Omental fat pad (tissue), 4 donors: ENCODE results near the gene ARHGAP20. TPM values are rescaled to one million over a fixed set of nuclear protein-coding genes. Genes with fewer than 3 reads are reported as not detected.

Source experiments
- ATAC-seq: fragments of 150-250 bp; one replicate; pipeline ENCODE4 v1.9.1; 2016; ENCODE audit warnings: mild to moderate bottlenecking, moderate library complexity; ENCODE audit not compliant: low FRiP score
- DNase-seq: peaks from one replicate; pipeline ENCODE4 v3.0.0-alpha.2; 2019; ENCODE audit warnings: low spot score
- total RNA-seq, 4 donors: library from RNA; depleted of rRNA; stranded (reverse); fragments of >200 nt; gene quantifications; one replicate each; pipeline ENCODE4 v1.1.0, GENCODE V29; 2016
- TF ChIP-seq, protein P1 (sequence below), 3 donors: fragments of 450-650 bp; IDR thresholded peaks; one replicate each; pipeline ENCODE4 v1.5.1; 2016 to 2017; ENCODE audit warnings: antibody characterized with exemption in 3 of 3, mild to moderate bottlenecking in 3 of 3, moderate library complexity in 2 of 3

ARHGAP20 gene
- total RNA-seq, 4 donors from 2014 or later, result 10.8 to 29.1 (median 16.6) TPM

DNA sequence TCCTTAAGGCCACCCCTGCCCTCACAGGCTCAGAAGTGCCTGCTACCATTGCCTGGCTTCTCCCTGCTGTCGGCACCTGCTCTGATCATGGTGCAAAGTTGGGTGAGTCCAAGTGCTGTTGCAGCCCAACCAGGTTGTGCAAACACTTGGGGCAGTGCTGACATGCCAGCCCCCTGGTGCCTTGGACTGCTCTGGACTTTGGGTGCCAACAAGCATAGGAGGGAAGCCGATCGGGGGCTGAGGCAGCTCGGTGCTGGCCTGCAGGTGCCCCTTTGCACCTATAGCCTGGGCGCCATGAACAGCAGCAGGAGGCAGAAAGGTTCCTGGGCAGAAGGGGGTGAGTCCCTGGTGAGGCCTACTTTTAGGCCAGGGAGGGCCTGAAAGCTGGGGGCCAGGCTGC, 113.0 kb downstream of the ARHGAP20 start:
- ATAC-seq (no peak), DNase-seq (no peak)
- TF ChIP-seq, protein P1, sequence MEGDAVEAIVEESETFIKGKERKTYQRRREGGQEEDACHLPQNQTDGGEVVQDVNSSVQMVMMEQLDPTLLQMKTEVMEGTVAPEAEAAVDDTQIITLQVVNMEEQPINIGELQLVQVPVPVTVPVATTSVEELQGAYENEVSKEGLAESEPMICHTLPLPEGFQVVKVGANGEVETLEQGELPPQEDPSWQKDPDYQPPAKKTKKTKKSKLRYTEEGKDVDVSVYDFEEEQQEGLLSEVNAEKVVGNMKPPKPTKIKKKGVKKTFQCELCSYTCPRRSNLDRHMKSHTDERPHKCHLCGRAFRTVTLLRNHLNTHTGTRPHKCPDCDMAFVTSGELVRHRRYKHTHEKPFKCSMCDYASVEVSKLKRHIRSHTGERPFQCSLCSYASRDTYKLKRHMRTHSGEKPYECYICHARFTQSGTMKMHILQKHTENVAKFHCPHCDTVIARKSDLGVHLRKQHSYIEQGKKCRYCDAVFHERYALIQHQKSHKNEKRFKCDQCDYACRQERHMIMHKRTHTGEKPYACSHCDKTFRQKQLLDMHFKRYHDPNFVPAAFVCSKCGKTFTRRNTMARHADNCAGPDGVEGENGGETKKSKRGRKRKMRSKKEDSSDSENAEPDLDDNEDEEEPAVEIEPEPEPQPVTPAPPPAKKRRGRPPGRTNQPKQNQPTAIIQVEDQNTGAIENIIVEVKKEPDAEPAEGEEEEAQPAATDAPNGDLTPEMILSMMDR (IDR thresholded peaks at IDR 0.05), result no peak

DNA sequence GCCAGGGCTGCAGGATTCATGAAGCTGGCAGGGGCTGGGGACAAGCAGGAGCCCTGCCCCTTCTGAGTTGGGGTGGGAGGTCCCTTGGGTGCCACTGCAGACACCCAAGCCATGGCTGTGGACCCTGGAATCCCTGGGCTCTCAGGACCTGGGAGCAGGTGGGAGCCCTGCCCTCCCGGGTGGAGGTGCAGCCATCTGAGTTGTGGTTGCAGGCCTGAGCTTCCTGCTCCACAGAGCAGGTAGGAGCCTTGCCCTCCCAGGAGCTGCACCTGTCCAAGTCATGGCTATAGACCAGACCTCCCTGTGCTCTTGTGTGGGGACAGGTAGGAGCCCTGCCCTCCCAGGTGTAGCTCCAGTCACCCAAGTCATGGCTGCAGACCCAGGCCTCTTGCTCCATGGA, 113.5 kb downstream of the ARHGAP20 start:
- TF ChIP-seq, protein P1 (IDR thresholded peaks at IDR 0.05), result no peak
- DNase-seq (no peak), ATAC-seq (no peak)

DNA sequence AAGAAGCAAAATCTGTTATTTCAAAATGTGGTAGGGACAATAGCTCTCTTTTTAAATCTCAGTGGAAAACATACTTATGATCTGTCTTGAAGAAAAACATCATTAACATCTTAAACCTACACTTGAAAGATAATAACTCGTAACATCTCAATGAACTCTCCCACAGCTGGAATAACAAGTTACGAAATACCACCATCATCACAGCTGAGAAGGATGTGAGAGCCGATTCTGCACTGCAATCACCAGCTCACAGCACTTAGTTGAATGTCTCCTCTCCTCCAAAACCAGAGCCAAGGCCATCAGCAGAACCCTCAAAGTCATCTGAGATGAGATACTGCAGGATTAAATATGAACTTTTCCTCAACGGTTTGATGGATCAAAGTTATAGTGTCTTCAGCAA, 124.3 kb downstream of the ARHGAP20 start:
- TF ChIP-seq, protein P1 (IDR thresholded peaks at IDR 0.05), result no peak
- no peak for DNase-seq
- ATAC-seq, result no peak

DNA sequence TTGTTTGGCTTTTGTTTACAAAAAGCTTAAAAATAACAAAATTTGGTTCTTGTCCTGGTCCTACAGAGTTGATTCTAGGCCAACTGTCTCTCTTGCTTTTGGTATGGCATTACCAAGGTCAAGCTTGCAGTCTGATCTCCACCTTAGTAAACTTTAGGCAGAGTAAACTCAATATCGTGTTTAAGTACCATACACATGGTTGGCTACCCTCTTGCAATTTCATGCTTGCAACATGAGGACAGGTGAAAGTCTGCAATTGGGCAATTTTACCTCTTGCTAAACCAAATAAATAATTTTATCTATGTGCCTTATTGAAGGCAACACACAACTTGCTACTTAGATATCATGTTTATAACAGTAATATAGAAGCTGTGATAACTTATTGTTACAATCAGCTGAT, 125.1 kb downstream of the ARHGAP20 start:
- no peak for DNase-seq

DNA sequence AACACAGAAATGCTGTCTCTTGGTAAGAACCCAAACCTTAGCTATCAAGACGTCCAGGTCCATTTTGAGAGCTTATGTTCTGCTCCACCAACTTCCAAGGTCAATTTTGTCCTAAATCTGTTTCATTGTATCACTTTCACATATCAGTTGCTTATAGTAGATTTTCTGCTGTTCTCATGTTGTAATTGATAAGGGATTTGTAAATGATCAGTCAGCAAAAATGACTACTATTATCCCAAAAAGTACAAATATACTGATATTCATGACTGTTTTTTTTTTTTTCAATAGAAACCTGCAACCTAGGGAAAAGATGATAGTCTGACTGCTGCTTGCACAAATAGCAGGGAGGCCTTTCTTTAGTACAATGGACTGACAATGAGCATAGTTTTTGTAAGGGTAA, 128.1 kb downstream of the ARHGAP20 start:
- DNase-seq, result no peak
- TF ChIP-seq, protein P1 (IDR thresholded peaks at IDR 0.05), result no peak
- ATAC-seq, result no peak

More for the DNA sequence above, 125.1 kb downstream of the ARHGAP20 start:
- TF ChIP-seq, protein P1 (IDR thresholded peaks at IDR 0.05), result no peak
- no peak for ATAC-seq

DNA sequence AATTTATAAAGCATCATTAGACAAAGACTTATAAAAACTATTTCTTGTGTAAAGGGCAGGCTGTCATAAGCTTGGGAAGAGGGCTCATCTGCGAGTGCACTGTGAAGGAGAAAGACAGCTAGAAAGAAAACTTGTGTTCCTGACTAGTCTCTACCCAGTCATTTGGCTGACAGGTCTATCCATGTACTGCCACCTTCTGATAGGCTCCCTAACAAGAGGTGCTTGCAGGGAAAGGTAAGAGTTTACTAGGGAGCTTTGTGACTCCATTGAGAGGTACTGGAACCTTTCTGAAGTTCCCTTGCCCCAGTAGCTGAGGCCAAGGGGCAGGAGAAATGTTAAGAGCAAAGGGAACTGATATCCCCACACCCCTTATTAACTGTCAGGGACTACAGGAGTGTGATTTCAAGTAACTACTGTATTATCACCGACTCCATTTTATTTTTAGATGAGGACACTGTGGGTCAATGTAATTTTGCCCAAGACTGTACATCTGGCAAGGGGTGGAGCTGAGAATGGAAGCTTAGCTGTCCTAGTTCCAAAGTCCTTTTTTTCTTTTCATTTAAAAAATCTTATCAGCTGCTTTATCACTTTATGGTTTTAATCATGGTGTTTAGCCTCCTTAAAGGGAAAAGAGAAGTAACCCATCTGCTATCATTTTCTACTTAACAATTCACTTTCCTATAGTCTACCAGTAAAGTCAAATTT, 129.4 kb downstream of the ARHGAP20 start:
- DNase-seq (no peak), ATAC-seq (no peak)
- TF ChIP-seq, protein P1 (IDR thresholded peaks at IDR 0.05), result no peak

DNA sequence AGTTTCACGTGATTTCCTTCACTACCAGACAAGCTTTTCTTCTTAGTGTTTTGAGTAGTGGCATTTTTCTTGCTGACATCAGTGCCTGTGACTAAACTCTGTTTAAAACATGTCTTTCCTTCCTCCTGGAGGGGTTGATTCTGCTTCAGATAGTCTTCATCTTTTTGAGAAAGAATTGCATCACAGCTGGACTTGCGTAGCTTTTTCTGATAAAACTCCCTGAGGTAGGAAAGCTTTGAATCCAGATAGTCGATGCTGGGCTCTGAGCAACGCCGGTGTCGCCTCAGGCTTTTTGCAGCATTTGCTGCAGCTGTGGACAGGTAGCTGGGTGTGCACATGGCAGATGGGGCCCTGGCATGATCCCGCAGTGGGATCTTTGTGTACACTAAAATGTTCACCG, 131.7 kb downstream of the ARHGAP20 start:
- DNase-seq, result no peak
- no peak for ATAC-seq
- TF ChIP-seq, protein P1 (IDR thresholded peaks at IDR 0.05), result no peak
